HG03039 (cell line): Measurements from ENCODE around the gene NKAIN2.
"Not testable (repeated sequence)": the region's sequence is repeated elsewhere in the genome, so short reads cannot be mapped to it uniquely, and the experiment has no call there.

Experiments
- ATAC-seq: cut with Tn5 transposase; IDR thresholded peaks from one replicate; pipeline ENCODE4 v1.9.1; 2021; ENCODE audit warnings: mild to moderate bottlenecking, moderate library complexity; ENCODE audit not compliant: unreplicated experiment

NKAIN2 gene

DNA sequence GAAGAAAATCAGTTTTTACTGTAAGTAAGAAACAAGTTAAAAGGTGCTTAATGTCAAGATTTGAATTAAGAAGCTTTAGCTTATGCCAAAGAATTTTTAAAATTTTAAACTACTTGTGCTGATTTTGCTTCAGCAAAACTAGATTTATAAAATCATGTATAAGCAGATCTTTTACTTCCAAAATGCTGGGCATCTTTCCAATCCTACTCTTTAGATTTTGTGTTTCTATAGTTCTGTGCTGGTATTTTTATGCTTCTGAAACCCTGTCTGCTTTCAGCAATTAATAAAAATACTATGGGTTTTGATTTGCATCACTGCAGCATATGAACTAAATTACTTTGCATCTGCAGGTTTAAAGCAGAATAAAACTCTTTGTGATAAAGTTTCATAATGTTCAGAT, 920.0 kb downstream of the NKAIN2 start:
- no peak for ATAC-seq

DNA sequence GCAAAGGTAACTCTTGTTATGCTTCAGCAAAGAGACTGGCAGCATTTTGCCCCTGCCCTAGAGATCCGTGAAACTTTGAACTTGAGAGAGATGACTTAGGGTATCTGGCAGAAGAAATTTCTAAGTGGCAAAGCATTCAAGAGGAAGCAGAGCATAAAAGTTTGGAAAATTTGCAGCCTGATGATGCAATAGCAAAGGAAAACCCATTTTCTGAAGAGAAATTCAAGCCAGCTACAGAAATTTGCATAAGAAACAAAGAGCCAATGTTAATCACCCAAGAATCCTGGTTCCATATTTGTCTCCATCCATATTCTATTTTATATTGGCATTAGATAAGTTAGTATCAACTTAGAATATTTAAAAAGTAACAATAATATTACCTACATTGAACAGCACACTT, 934.1 kb downstream of the NKAIN2 start:
- not testable (repeated sequence) for ATAC-seq

DNA sequence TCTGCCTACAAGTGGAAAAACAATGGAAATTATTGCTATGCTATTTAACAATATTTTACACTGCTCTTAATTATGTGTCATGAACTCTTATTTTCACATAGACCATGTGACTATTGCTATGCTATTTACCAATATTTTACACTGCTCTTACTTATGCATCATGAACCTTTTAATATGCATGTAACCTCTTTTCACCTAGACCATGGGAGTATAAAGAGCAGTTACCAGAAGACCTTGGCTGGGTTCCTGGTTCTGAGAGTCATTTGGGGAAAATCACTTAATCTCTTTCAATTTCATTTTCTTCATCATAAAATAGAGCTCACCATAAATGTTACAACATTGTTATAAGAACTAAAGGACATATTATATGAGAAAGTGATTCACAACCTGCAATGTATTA, 934.8 kb downstream of the NKAIN2 start:
- ATAC-seq: no peak

DNA sequence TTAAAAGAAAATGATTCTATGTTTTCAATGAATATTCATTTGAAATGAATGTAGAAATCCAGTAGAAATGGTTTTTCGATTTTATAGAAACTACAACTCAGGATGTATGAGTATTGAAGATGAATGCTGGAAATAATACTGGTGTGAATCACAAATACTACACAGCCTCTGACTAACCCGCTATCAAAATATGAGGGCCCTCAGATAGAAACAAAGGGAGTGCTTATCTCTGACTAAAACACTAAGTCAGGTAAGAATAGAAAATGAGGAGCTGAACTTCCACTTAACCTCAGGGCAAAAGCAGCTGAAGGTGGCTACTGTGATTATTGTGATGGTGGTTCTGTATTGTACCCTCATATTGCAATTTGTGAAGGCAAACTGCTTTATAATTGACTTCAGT, 937.7 kb downstream of the NKAIN2 start:
- ATAC-seq: no peak

DNA sequence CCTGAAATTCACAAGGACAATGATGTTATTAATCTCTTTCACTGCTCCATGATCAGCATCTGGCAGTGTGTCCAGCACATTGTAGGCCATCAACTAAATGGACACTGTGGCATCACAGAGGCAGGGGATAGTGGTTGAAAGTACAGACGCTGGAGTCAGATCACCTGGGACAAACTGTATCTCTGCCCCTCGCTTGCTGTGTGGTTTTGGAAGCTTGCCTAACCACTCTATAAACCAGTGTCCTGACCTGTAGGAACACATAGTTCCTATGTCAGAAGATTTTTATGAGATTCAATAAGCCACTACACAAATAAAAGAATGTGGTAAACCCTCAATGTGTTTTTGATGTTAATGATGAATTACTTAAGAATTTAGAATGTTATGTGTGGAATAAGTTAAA, 939.3 kb downstream of the NKAIN2 start:
- no peak for ATAC-seq

DNA sequence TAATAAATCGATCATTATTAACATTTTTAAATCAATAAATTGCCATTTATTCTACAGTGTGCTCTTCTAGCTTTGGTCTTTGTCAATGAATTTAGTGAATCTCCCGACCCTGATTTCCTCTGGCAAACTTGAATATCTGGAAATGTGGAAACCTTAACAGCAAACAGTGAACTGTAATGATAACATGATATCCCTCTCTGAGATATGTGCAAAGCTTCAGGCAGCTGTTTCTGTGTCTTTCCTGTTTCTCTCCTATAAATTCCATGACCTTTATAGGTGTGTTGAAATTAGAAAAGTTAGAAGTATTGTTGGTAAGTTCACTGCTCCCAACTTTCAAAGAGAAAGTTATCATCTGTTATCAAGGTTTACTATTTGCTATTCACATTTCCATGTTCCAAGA, 939.8 kb downstream of the NKAIN2 start:
- no peak for ATAC-seq

DNA sequence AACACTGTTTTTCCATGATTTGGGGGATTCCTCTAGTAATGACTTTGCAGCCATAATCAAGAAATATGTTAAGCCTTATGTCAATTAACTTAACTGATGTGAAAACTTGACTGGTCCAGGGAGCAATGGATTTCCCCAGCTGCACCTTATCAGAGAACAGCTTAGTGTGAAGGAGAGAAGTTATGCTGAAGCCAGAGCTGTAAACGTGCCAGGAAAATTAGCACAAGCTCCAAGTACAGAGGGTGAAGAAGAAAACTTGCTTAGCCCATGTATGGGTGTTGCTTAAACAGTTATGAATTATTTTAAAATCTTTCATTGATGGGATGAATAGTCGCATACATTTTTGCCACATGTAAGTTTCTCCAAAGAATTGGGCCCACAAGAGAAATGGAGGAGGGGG, 943.7 kb downstream of the NKAIN2 start:
- no peak for ATAC-seq

DNA sequence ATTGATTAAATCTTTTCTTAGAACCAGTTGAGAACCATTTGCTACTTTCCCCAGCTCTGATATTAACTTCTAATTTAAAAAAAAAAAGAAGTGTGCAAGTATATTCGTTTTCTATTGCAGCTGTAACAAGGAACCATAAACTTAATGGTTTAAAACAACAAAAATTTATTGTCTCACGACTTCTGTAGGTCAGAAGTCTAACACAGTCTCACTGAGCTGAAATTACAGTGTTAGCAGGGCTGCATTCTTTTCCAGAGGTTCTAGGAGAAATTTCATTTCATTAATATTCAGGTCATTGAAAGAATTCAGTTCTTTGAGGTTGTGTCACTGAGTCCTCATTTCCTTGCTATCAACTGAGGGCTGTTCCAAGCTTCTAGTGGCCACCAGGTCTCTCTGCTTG, 945.1 kb downstream of the NKAIN2 start:
- no peak for ATAC-seq

DNA sequence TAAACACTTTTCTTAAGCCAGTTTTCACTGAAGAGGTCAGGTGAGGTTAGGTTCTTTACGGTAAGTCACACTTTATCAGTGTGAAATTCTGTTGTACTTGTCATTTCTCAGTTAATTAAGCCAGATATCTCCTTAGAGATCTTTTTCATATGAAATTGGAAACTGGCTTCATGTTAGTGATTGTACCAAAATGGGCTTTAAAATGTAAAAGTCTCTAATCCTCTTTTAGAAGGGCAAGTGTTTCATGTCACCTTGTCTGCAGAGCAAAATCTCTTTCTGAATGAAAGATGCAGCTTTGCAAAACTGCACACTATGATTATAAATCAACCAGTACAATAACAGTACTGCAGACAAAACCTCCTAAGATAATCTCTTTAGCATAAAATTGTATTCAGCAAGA, 949.3 kb downstream of the NKAIN2 start:
- ATAC-seq: no peak

DNA sequence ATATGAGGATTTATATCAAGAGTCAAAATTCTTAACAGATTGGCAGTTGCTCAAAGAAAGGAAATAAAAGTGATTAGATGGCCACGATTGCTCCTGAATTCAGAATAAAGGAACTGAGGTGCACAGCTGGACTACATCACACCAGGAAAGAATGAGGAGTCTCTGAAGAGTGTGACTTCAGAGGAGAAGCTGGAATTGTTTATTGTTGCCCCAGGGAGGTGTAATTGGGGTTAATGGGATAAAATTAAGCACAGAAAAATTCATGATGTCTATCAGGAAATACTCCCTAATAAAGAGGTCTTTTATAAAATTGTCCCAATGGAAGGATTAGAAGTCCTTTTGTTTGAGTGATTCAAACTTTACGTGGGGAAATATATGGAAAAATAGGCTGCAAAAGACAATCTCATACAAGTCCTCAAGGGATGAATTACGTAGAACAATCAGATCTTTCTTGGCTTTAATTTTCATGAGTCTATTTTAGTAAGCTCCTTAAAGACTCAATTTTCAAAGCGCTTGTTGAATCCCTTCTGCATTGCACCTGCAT, 950.0 kb downstream of the NKAIN2 start:
- ATAC-seq: no peak

DNA sequence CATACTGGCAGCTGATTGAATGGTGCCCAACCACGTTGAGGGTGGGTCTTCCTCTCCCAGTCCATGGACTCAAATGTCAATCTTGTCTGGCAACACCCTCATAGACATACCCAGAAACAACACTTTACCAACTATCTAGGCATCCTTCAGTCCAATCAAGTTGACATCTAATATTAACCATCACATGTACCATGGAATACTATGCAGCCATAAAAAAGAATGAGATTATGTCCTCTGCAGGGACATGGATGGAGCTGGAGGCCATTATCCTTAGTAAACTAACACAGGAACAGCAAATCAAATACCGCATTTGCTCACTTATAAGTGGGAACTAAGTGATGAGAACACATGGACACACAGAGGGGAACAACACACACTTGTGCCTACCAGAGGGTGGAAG, 951.7 kb downstream of the NKAIN2 start:
- ATAC-seq: no peak

DNA sequence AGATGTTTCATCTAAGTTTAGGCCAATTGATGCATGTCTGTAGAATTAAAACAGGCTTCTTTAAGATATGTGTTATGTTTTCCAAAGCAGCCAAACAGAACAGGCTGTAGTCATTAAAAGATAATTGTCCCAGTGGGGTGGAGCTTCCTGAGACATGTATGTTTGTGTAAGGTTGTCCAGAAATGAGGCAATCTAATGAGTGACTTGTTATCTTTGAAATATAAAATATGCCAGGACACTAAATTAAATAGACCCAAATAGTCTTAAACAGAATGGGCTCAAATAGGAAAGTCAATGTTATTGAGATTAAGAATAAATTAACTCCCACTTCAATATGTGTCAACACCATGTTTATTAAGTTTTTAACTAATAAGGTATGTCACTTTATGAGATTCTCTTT, 953.9 kb downstream of the NKAIN2 start:
- ATAC-seq: no peak

DNA sequence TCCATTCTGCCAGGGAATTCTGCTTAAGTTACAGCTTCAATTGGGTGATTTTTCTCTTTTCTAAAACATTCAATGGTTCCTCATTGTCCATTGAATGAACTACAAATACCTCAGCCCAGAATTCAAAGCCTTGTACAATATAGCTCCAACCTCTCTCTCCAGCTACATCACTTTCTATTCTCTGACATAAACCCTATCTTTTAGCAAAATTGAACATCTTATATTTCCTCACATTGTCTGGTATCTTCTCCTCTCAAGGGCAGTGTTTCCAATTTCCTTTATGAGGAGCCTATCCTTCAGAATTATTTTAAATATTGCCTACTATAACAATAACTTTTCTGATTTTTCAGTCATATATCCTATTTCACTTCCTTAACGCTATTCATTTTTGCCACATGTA, 955.0 kb downstream of the NKAIN2 start:
- no peak for ATAC-seq

DNA sequence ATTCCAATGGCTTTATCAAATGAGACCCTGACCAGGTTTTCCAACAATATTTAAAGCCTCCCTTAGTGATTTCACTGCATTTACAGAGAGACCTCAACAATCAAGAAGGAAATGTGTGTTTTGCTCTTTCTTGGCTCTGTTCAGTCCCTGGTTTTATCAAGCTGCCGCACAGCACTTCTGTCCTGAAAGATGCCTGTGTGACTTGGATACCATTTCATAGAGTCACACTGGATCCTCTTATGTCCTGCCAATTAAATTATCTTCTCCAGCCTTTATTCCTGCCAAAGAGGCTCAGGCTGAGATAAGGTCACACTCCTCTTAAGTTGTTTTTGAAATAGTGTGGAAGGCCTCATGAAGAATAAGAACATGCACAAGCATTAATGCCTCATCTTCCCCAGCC, 961.6 kb downstream of the NKAIN2 start:
- ATAC-seq: no peak

DNA sequence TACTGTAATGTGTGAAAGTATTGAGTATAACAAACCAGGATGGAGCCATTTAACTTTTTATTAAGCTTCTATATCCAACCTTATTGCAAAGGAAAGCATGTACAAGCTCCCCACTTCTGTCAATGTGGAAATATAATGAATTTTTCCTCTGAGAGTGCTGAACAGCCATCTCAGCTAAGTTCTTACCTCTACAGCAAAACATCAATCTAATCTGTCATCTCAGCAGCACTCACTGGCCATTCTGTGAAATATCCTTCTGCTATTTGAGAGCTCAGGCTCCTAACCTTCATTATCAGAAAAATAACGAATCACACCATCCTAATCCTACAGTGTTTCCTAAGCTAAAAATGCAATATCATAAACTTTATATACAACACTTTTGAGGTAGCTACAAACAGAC, 964.6 kb downstream of the NKAIN2 start:
- ATAC-seq: no peak

DNA sequence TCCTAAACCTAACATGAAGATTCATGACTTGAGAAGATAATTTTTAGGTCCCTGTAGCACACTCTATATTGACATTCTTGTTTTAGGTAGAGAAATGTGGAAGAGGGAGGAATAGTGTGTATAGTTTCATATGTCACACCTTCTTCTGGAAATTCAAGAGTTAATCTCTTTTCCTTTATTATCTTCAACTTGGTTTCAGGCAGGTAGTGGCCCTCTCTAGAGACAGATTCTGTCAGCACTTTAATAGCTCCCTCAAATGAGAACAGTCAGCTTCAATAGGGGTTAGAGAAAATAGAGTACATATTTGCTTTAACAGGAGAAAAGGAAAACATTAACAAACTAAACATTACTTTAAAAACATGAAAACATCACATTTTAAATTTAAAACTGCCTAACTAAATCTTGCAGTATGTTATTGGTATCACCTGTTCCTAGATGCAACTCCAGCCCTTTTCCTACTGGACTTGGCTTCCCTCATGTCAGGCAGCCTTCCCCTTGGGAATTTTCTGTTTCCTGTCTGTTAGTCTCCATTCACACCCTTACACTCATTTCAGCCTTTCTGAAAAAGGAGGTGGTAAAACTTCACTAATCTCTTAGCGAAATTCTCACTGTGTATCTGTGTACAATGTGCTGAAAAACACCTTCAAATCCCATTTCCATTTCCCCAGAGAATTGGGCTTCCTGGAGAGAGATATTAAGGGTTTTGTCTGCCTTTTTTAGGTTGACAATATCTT, 966.3 kb downstream of the NKAIN2 start:
- ATAC-seq: no peak

DNA sequence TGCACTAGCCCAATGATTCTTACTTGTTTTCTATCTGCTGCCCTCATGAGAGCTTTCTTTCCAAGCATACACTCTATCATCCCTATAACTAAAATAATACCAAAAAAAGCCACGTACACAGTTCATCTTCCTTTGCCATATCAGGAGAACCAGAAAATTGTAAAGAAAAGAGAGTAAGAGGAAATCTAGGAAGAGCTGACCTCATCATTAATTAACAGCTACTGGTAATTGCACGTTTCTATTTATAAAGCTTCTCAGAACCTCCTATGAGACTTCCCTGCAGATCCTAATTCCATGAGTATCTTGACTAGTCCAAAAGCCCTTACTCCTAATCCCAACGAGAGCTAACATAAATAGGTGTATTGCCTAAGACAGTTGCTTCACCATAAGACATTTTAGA, 967.1 kb downstream of the NKAIN2 start:
- ATAC-seq: no peak

DNA sequence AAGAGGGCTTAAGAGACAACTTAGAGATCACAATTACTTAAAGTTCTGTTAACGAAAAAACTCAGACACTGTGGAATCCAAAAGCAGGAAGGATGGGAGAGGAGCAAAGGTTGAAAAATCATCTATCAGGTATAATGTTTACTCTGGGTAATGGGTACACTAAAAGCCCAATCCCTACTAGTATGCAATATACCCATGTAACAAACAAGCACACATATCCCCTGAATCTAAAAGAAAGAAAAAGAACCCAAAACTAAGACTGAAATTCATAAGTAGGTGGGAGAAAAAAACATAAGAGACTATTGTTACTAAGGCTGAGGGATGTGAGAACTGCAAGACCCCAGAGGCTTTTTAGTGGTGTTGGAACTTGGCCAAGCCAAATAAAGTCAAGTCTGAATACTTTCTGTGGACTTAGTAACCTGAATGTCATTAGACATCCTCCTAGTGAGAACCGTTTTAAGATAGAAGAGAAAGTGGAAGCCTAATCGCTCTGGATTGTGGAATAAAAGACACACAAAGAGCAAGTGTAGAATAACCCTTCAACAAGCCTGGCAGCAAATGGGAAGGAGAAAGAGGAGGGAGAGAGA, 969.2 kb downstream of the NKAIN2 start:
- ATAC-seq: no peak

DNA sequence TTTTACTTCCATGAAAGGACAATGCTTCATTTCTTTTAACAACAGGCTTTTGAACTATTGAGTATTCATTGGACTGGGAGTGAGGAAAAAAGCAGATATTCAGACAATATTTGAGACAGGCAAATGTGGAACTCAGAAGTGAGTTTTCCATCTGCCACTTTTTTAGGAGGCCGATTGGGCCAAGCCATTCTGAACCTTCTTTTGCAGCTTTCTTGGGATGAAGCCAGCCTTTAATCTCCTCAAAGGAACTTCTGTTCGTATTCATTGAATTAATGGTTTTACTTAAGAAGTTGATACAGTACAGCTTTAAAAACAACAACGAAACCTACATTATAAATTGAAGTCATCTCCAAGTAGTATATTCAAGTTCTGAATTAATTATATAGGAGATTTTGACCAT, 971.5 kb downstream of the NKAIN2 start:
- no peak for ATAC-seq

DNA sequence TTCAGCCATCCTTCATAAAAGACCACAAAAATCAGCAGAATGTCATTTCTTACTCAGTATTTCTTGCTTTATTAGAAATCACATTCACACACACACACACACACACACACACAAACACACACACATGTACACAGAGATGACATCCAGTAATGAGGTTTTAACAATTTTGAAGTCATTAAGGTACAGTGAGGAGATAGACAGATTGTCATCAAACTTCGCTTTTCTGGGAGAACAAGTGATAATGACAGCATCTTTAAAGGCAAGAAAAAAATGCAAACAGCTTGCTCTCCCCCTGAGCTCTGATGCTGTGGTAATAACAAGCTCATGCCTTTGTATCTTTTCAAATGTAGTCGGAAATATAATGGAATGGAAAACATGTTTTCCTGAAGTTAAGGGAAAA, 974.2 kb downstream of the NKAIN2 start:
- ATAC-seq: no peak

DNA sequence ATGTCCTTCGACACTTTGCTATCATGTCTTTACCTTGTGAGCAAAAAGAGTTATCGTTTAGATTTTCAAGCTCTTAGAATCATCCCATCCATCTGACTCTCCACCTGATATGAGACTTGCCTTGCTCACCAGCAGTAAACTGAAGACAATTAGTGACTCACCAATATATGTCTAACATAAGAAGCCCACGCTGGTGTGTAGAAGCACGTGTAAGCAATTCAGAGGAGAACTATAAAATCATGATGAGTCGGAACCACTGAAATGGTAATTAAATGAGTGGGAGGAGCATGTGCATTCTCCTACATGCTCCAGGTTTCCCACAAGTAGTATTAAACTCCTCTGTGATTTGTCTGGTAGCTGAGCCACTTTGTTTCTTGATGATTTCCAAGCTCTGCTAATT, 977.0 kb downstream of the NKAIN2 start:
- ATAC-seq: no peak

DNA sequence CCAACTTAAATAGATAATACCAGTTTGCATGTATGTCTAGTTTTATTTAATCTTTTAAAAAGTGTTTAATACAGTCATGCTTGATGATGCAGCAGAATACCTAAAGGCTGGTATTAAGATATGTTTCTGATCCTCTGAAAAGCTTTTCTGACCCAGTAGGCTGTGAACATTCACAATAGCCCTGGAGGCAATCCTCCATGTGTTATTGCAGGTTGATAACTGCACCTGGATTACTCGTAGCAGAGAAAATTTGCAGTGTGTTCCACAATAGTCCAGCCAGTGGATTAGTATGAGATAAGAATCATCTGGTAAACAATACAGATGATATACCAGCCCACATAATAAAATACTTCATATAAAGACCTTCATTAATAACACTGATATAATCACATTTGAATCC, 979.7 kb downstream of the NKAIN2 start:
- ATAC-seq: no peak

DNA sequence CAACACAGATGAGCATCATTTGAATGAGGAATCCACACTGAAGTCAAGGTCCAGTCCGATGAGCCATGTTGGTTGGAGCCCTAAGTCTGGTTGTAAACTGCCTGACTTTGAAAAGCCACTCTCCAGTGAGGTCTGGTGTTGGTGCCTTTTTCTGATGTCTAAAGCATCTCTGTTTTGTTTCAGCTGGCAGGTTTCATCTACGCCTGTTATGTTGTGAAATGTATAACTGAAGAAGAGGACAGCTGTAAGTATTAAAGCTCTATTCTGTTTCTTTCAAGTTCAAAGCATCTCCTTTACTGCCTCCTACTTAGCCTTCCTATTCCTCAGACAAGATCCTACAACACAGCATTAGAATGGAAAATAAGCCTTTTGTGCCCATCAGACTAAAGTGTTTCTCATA, 987.5 kb downstream of the NKAIN2 start:
- ATAC-seq: no peak
